GM04503 (cell line): ENCODE measurements around the gene FAM90A26.
"Not testable (repeated sequence)": the region's sequence is repeated elsewhere in the genome, so short reads cannot be mapped to it uniquely, and the experiment has no call there.

Experiments
- DNase-seq: peaks from one replicate; pipeline ENCODE4 v3.0.0-alpha.2; 2012; ENCODE audit warnings: low read depth

FAM90A26 gene, protein sequence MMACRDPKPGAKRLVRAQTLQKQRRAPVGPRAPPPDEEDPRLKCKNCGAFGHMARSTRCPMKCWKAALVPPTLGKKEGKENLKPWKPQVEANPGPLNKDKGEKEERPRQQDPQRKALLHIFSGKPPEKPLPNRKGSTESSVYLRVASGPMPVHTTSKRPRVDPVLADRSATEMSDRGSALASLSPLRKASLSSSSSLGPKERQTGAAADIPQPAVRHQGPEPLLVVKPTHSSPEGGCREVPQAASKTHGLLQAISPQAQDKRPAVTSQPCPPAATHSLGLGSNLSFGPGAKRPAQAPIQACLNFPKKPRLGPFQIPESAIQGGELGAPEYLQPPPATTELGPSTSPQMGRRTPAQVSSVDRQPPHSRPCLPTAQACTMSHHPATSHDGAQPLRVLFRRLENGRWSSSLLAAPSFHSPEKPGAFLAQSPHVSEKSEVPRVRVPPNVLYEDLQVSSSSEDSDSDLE

DNA sequence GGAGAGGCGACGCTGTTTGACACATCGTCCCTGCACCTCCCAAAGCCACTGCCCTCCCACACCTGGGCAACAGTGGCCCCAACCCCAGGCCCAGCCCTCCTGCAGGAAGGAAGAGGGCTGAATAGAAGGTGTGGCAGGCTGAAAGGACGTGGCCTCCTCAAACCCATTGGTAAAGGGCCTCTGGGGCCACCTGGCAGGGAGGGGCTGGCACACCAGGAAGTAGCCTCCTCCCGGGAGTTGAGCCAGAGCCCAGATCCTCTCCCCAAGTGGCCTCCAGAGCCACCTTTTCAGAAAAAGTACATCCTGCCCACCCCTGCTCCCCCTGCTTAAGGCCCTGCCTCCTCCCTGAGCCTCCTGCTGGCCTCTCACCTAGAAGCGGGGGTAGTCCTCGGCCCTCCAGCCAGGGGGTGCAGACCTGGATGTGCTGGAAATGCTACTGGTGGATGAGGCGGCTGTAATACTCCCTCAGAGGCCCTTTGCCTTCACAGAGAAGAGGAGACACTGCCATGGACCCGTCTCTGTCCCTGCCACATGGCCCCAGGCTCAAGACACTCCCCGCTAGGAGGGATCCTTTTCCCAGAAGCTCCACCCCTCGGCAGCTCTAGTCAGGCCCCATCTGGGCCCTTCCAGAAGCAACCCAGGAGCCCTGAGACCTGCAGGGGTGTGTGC is at the start of gene FAM90A26:
Gene FAM90A26 (plus strand): TSS at position 619 of the 669 bp plus-strand sequence. CDS start 2,764 bp downstream, outside the sequence.
- DNase-seq, result not testable (repeated sequence)

DNA sequence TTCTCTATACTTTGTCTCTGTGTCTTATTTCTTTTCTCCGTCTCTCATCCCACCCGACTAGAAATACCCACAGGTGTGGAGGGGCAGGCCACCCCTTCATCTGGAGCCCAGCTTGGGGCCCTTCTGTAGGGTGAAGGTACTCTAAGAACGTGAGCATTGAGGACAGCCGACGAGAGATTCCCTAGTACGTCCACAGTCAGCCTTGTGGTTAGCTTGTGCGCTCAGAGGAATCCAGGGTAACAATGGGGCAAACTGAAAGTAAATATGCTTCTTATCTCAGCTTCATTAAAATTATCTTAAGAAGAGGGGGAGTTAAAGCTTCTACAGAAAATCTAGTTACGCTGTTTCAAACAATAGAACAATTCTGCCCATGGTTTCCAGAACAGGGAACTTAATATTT is 47.5 kb upstream of the FAM90A26 start:
- not testable (repeated sequence) for DNase-seq

DNA sequence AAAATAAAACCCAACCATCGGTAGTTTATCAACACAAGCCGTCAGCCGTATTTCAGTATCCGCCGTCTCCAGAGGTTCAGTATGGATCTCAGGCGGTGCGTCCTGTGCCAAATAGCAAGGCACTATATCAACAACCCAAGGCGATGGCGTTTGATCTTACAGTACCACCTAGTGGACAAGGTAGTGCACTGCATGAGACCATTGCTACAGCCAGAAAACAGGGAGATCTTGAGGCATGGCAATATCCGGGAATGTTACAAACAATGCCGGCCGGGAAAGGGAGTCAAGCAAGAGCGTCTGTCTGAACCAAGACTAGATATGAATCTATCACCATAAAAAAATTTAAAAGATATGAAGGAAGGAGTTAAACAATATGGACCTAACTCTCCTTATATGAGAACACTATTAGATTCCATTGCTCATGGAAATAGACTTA is 46.6 kb upstream of the FAM90A26 start:
- DNase-seq, result not testable (repeated sequence)

DNA sequence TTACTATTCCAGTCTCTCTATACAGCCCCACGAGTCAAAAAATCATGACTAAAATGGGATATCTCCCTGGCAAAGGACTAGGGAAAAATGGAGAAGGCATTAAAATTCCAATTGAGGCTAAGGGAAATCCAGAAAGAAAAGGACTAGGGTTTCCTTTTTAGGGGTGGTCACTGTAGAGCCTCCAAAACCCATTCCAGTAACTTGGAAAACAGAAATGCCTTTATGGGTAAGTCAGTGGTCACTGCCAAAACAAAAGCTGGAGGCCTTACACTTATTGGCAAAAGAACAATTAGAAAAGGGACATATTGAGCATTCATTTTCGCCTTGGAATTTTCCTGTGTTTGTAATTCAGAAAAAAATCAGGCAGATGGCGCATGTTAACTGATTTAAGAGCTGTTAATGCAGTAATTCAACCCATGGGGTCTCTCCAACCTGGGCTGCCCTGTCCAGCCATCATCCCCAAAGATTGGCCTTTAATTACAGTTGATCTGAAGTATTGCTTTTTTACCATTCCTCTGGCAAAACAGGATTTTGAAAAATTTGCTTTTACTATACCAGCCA is 44.5 kb upstream of the FAM90A26 start:
- DNase-seq, result not testable (repeated sequence)

DNA sequence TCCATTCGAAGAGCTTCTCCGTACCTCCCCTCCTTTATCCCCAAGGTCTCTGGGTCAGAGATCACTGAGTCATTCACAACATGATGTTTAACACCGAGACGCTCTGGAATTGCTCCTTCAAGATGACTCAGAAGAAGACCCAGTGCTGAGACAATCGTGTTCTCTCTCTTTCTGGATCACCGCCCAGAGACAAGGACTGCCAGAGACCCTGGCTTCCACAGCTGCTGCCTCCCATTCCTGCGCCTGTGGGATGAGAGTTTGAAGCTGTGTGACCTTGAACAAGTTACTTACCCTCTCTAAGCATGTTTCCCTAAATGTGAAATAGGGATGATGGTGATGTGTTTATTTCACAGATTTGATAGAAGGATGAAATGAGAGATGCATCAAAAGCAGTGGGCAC is 38.8 kb upstream of the FAM90A26 start:
- DNase-seq, result not testable (repeated sequence)

DNA sequence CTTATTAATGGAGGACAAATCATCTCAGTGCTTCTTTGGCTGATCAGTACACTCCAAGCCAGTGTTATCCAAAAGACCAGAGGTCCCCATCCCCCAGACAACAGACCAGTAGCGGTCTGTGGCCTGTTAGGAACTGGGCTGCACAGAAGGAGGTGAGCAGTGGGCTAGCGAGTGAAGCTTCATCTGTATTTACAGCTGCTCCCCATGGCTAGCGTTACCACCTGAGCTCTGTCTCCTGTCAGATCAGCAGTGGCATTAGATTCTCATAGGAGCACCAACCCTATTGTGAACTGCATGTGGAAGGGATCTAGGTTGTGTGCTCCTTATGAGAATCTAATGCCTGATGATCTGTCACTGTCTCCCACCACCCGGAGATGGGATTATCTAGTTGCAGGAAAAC is 37.4 kb upstream of the FAM90A26 start:
- not testable (repeated sequence) for DNase-seq

DNA sequence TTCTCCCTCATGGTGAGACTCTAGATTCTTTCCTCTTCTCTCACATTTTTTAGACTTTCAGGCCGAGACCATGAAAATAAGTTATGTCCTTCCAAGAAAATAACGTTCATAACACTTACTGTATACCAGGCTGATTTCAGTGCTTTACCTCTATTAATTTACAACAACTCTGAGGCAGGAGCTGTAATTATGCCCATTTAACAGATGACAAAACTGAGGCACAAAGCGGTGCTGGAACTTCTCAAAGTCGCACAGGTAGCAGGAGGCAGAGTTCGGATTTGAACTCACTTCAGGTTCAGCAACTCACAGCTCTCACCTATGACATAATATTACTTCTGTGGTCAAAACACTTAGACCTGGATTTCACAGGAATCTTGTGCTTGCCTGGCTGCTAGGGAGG is 36.2 kb upstream of the FAM90A26 start:
- not testable (repeated sequence) for DNase-seq

DNA sequence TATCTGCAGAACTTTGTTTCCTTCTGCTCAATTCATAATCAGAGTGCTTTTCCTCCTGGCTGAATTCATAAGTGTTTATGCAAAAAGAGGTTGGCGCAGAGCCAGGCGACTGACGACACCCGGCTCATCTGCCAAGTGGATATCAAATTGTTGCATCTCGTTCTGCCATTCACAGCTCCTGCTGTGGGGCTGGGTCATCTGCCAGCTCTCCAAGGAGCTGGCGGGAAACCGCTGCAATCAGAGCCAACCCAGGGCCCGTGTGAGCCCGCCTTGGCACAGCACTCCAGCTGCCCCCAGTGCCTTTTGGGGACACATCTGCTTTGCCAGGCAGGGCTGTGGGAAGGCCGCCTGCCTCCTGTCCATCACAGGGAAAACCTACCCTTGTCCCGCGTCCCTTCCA is 35.7 kb upstream of the FAM90A26 start:
- DNase-seq, result not testable (repeated sequence)

DNA sequence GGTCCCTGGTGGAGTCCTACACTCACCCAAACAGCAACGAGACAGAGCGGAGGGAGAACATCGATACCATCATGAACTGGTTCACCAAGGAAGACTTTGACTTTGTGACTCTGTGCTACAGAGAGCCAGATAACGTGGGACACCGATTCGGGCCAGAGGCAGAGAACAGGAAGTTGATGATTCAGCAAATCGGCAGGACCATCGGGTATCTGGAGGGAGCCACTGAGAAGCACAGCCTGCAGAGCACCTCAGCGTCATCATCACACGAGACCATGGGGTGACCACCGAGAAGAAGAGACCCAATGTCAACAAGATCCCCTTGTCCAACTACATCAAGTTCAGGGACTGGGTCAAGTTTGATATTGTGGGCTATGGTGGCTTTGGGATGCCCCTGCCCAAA is 29.2 kb upstream of the FAM90A26 start:
- not testable (repeated sequence) for DNase-seq

DNA sequence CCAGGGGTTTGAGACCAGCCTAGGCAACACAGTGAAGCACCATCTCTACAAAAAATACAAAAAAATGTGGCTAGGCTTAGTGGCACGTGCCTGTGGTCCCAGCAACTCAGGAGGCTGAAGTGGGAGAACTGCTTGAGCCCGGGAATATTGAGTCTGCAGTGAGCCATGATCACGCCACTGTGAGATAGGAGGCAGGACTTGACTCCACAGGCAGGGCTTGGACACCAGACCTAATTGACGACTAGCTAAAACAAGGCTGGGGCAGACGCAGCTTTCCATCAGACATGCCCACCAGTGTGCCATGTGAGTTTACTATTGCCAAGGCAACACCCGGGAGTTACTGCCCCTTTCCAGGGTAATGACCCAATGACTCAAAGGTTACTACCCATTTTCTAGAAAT is 27.4 kb upstream of the FAM90A26 start:
- not testable (repeated sequence) for DNase-seq

DNA sequence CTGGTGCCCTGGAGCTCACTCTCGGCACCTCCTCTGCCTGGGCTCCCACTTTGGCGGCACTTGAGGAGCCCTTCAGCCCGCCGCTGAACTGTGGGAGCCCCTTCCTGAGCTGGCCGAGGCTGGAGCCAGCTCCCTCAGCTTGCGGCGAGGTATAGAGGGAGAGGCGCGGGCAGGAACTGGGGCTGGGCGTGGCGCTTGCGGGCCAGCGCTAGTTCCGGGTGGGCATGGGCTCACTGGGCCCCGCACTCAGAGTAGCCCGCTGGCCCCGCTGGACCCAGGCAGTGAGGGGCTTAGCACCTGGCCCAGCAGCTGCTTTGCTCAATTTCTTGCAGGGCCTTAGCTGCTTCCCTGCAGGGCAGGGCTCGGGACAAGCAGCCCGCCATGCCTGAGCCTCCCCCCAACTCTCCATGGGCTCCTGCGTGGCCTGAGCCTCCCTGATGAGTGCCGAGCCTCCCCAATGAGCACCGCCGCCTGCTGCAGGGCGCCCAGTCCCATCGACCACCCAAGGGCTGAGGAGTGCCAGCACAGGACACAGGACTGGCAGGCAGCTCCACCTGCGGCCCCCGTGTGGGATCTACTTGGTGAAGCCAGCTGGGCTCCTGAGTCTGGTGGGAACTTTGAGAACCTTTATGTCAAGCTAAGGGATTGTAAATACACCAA is 26.7 kb upstream of the FAM90A26 start:
- DNase-seq, result no peak

DNA sequence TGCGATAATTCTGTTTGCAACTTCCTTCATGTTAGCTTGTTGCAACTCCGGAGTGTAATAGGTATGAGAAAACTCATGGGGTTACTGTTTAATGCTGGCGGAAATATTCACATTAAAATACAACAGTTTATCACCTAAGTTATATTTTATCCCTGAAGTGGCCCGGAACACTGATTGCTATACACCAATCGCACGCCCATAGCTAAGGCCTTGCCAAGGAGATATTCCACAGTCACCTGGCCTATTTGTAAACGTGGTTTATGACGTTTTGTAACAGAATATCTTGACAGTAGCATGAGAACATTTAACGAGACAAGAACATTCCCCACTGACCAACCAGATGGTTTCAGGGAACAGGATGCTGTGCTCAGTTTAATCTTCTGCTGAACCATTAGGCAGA is 23.2 kb upstream of the FAM90A26 start:
- DNase-seq, result no peak

DNA sequence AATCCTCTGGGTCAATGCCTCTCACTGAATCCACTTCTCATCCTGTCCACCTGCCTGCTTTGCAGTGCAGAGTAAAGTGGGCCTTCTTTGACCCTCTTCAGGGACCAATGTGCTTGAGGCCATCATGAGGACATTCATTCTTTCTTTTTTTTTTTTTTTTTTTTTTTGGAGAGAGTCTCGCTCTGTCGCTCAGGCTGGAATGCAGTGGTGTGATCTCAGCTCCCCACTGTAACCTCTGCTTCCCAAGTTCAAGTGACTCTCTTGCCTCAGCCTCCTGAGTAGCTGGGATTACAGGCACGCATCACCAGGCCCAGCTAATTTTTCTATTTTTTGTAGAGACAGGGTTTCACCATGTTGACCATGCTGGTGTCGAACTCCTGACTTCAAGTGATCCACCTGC is 22.8 kb upstream of the FAM90A26 start:
- not testable (repeated sequence) for DNase-seq

DNA sequence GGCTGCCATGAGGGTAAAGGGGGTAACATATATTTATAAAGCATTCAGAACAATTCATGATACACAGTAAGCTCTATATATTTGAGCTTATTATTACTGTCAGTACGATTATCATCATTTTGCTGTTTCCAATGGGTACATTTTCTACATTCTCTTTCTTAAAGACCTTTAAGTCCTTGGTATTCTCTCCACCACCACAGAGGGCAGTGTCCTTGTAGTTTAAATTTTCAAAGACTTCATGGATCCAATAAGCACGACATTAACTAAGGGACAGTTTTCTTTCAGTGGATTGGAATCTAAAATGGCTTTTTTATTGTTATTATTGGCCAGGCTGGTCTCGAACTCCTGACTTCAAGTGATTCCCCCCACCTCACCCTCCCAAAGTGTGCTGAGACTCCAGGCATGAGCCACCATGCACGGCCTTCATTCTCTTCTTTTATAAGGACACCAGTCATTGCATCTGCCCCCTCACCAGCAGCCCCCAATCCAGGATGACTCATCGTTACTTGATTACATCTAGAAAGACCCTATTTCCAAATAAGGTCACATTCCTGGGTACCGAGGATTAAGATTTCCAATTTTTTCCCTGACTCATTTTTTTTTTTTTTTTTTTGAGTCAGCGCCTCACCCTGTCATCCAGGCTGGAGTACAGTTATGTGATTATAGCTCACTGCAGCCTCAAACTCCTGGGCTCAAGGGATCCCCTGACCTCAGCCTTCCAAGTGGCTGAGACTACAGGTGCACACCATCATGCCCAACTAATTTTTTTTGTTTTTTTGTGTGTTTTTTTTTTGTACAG is 21.4 kb upstream of the FAM90A26 start:
- DNase-seq, result not testable (repeated sequence)

DNA sequence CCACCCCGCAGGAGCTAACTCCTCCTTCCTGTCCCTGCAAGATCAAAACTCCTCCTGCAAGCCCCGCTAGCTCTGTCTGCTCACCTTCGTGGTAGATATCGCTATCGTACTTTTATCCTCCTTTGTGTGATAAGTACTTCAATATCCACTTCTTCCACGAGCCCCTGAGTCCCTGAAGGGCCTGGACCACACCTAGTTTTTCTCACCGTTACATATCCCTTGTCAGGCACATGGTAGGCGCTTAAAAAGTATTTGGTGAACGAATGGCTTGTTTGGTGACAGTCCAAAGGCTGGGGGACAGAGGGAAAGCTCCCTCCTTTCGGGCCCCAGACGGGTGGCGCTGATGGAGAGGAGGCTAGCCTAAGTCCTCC is 18.4 kb upstream of the FAM90A26 start:
- DNase-seq, result not testable (repeated sequence)

DNA sequence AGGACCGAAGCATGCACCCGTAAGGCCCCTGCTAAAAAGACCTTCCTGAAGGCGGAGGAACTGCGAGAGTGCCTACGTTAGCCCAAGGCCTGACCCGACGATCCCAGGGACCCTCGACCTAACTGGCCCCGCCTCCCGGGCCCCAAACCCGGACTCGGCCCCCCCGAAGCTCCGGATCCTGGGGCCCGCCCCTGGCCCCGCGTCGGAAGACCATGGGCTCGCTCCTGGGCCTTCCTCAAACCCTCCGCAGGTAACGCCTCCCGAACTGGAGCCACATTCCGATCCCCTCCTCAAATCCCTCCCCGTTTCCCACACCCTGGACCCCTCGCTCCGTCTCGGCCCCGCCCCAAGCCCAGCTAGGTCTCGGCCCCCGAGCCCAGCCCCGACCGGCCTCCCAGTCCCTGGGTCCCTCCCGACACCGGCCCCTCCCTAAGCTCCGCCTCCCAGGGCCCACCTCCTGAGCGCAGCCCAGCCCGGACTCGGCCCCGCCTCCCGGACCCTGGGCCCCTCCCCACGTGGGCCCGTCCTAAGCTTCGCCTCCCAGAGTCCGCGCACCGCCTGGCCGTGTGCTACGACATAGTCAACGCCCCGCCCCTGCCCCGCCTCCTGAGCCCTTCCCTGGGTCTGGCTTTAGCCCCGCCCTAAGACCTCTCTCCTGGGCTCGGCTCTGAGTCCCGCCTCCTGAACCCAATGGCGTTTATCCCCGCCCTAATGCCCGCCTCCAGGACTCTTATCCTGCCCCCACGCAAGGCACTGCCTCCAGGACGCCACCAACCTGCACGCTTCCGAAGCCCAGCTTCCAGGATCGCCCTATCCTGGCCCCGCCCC is 17.8 kb upstream of the FAM90A26 start:
- DNase-seq, result peak; percentile 81

DNA sequence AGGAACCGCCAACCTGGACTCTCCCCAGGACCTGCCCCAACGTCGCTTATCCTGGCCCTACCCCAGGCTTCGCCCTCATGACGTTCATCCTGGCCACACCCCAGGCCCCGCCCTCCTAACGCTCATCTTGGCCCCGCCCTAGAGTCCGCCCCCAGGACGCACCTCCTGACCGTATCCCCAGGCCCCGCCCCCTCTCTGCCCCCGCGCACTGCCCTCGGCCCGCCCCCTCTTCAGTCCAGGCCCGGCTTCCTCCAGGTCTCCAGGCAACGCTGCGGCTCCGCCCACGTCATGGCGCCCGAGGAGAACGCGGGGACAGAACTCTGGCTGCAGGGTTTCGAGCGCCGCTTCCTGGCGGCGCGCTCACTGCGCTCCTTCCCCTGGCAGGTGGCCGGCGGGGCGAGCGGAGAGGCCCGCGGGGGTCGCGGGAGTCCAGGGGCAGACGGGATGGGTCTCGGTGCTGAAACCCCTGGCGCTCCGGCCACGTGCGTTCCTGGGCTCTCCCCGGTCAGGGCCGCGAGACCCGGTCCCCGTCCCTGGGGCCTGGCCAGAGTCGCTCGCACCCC is 17.1 kb upstream of the FAM90A26 start:
- DNase-seq, result peak; percentile 89

DNA sequence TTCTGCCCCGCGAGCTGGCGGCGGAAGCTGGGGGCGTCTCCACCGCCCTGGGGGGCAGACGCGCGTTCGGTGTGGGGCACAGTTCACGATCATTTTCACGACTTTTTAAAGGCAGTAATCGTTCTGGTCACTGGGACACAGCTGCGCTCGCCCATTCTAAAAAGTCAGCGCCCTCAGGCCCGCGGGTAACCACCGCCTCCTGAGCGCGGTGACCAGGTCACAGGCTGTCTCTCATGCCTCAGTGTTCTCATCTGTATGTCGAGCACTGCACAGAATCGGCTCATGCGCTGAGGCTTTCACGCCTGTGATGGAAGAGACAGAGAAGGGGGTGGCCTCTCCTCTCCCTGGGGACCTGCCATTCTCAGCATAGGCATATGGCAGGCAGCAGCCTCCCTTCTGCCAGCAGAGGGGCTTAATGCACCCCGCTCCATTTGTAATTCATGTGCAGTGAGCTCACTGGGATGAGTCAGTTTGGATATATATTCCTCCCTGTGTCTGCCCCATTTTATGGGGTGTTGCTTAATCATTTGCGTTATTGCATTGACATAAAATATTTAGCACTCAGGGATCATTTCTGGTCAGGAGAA is 16.5 kb upstream of the FAM90A26 start:
- peak; percentile 47 for DNase-seq

DNA sequence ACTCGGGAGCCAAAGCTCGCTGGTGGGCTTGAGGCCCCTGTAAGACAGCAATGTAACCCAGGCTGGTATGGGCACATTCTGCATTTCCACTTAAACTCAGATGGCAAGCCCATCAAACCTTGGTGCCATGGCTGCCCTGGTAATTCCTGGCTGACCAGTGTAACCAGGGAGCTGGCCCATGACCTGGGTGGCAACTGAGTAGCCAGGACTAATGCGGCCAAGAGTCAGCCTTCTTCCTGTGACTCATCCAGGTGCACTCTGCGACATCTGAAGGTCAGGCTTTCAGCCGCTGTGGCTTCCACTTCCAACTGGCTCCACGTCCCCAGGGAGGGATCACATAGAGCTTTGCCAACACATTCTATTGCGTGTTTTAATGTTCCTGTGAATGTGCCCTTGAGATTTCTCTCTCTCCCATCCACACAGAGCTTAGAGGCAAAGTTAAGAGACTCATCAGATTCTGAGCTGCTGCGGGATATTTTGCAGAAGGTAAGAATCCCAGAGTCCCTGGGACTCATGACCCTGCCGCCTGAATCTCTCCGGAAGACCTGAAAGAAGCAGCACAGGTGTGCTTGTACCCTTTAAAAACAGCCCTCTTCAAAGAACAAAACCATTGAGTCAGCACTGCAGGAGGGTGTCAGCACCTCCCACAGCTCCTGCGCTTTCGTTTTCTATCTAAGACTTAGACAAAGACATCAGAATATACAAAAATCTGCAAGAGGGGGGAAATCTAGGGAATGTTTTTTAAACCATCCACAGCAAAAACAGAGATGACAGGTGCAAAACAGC is 14.9 kb upstream of the FAM90A26 start:
- not testable (repeated sequence) for DNase-seq
